K562 (cell line): Measurements from ENCODE around the gene NDUFAF8. TPM values are rescaled to one million over a fixed set of nuclear protein-coding genes. Genes with fewer than 3 reads are reported as not detected.
A peak's percentile ranks its signal among the peaks of the same experiment; 100 is the strongest.

Experiments used
- DEAF1 ChIP-seq: fragments of 450-650 bp; formaldehyde crosslinking; IDR thresholded peaks from 2 replicates; pipeline ENCODE4 v1.4.0; 2020; ENCODE audit warnings: mild to moderate bottlenecking, moderate library complexity
- HOMEZ ChIP-seq: fragments of 250-450 bp; sonication (Bioruptor Pico); IDR thresholded peaks from 2 replicates; pipeline ENCODE4 v1.4.0; 2020; ENCODE audit warnings: mild to moderate bottlenecking, moderate library complexity
- JUND ChIP-seq, 2 experiments: IDR thresholded peaks; 2 replicates in 1 of 2; 3 replicates in 1 of 2; pipeline ENCODE4 v1.6.1; 2011; ENCODE audit warnings: borderline replicate concordance in 2 of 2, low read depth in 2 of 2, low read length in 2 of 2, improper control_type of control experiment in 1 of 2, missing biosample characterization in 1 of 2, missing genetic modification characterization in 1 of 2, missing genetic modification reagents in 1 of 2
- KDM5B ChIP-seq: fragments of 200-600 bp; sonication (generic); IDR thresholded peaks from 2 replicates; pipeline ENCODE4 v1.6.1; 2012; ENCODE audit warnings: low read depth, mild to moderate bottlenecking, moderate library complexity, low read length, control low read depth, inconsistent platforms; ENCODE audit not compliant: insufficient replicate concordance
- MBD1 ChIP-seq: fragments of 250-450 bp; sonication (Bioruptor Pico); IDR thresholded peaks from 2 replicates; pipeline ENCODE4 v1.8.0; 2022; ENCODE audit warnings: inconsistent platforms
- MITF ChIP-seq: IDR thresholded peaks from 2 replicates; pipeline ENCODE4 v1.6.1; 2014; ENCODE audit warnings: antibody characterized with exemption
- RAD21 ChIP-seq, 2 experiments: fragments of 250-450 bp in 1 of 2; fragments of 450-650 bp in 1 of 2; sonication (Bioruptor Pico) in 1 of 2; formaldehyde crosslinking in 1 of 2; IDR thresholded peaks in 1 of 2; conservative IDR thresholded peaks in 1 of 2; 2 replicates each; pipeline versions ENCODE4 v1.4.0 to v1.8.0; 2020 to 2022; ENCODE audit warnings: mild to moderate bottlenecking in 2 of 2, moderate library complexity in 1 of 2
- RBFOX2 ChIP-seq: fragments of 200-400 bp; formaldehyde crosslinking; IDR thresholded peaks from 2 replicates; pipeline ENCODE4 v1.6.1; 2017; ENCODE audit warnings: low read depth, mild to moderate bottlenecking, low read length, moderate library complexity
- REST ChIP-seq, 2 experiments: fragments of 450-650 bp; formaldehyde crosslinking in 1 of 2; IDR thresholded peaks; 2 replicates each; pipeline versions ENCODE4 v1.4.0 to v1.6.1; 2014 to 2020; ENCODE audit warnings: mild to moderate bottlenecking in 2 of 2, borderline replicate concordance in 1 of 2, low read depth in 1 of 2
- polyA plus RNA-seq, 8 experiments: library from polyadenylated mRNA; depleted of rRNA in 4 of 8; stranded (reverse) in 5 of 8; unstranded in 3 of 8; fragments of >200 nt; fragmentation: Nextera tagmentation in 2 of 8; fragmentation: Illumina TruSeq in 1 of 8; extraction: Ambion mirVana in 2 of 8; extraction: Trizol in 1 of 8; gene quantifications; 2 replicates each; pipeline versions ENCODE4 v1.2.1 to v1.2.3, GENCODE V29; 2011 to 2014; ENCODE audit warnings: inconsistent platforms in 1 of 8, missing spikeins in 1 of 8
- total RNA-seq, 7 experiments: library from RNA; depleted of rRNA in 6 of 7; stranded (reverse); fragments of >200 nt in 6 of 7; fragmentation: Illumina TruSeq in 2 of 7; extraction: Trizol in 2 of 7; gene quantifications; 2 replicates each; pipeline versions ENCODE4 v1.2.1 to v1.2.3, GENCODE V29; 2011 to 2021; ENCODE audit warnings: low replicate concordance in 1 of 7

The NDUFAF8 gene
- total and polyA plus RNA-seq, 9 of the 15 experiments (the other 6 are each of a cell fraction or from before 2014, with no cell fraction given), result 13.5 to 144 (median 90.0) TPM

GRCh38 chr17:81241648-81242420 is 2.7 kb downstream of the NDUFAF8 start (continued):
- no peak for TF ChIP-seq MBD1
- peak; percentile 44; the same call in 1 of the 2 replicates for TF ChIP-seq RBFOX2
- TF ChIP-seq RAD21 (CRISPR knock-in tag; conservative IDR thresholded peaks at IDR 0.05 in 1 of 2, IDR thresholded peaks at IDR 0.05 in 1 of 2), result peak; percentile 75 to 80
- TF ChIP-seq DEAF1, result peak; percentile 52; the same call in 1 of the 2 replicates
- TF ChIP-seq MITF, result no peak
- TF ChIP-seq JUND (IDR thresholded peaks at IDR 0.05; ENCODE audit: borderline replicate concordance, low read depth, low read length), result 0 out of 2 replicates have a peak, but pooled peaks have one; percentile 7
- TF ChIP-seq JUND (tag; IDR thresholded peaks at IDR 0.05; ENCODE audit: borderline replicate concordance, low read depth, low read length), result no peak
- TF ChIP-seq KDM5B, result no peak
- TF ChIP-seq REST (IDR thresholded peaks at IDR 0.05; ENCODE audit: borderline replicate concordance), result peak; percentile 61
- no peak for TF ChIP-seq REST (CRISPR knock-in tag; IDR thresholded peaks at IDR 0.05; ENCODE audit: low read depth)
- no peak for TF ChIP-seq HOMEZ (CRISPR knock-in tag)
